Neutrophil (primary cell): ENCODE data around the gene NIPSNAP2.

Experiments
- H3K27ac ChIP-seq: fragments of 200-600 bp; sonication (generic); 2 replicates; pipeline ENCODE4 v1.5.1; 2016; ENCODE audit warnings: mild to moderate bottlenecking, moderate library complexity
- H3K27me3 ChIP-seq: fragments of 200-600 bp; sonication (generic); 2 replicates; pipeline ENCODE4 v1.6.0; 2016; ENCODE audit warnings: mild to moderate bottlenecking
- H3K36me3 ChIP-seq: fragments of 200-600 bp; sonication (generic); 2 replicates; pipeline ENCODE4 v1.5.1; 2017
- H3K4me1 ChIP-seq, 2 experiments: fragments of 200-600 bp in 1 of 2; sonication (generic) in 1 of 2; 1 replicate in 1 of 2; 2 replicates in 1 of 2; pipeline versions ENCODE4 v1.5.1 to v1.6.1; 2013 to 2016; ENCODE audit warnings: low read depth in 1 of 2, low read length in 1 of 2, mild to moderate bottlenecking in 1 of 2, moderate library complexity in 1 of 2; ENCODE audit not compliant: control insufficient read depth in 1 of 2, insufficient read depth in 1 of 2
- H3K4me3 ChIP-seq, 2 experiments: fragments of 200-600 bp in 1 of 2; sonication (generic) in 1 of 2; 1 replicate in 1 of 2; 2 replicates in 1 of 2; pipeline ENCODE4 v1.5.1; 2013 to 2016; ENCODE audit warnings: low read depth in 1 of 2, low read length in 1 of 2, mild to moderate bottlenecking in 1 of 2, moderate library complexity in 1 of 2
- H3K9me3 ChIP-seq: fragments of 200-600 bp; sonication (generic); 2 replicates; pipeline ENCODE4 v1.5.1; 2016
- CTCF ChIP-seq: fragments of 200-600 bp; sonication (generic); IDR thresholded peaks from 2 replicates; pipeline ENCODE4 v1.5.1; 2016; ENCODE audit warnings: antibody characterized with exemption

NIPSNAP2 gene

GRCh38 chr7:55970561-55970960 is 6.2 kb downstream of the NIPSNAP2 start:
- H3K4me3 ChIP-seq, result no peak overlapping the region
- H3K27me3 ChIP-seq, result no peaks in the 10 kb centered on the region
- H3K36me3 ChIP-seq, result no peaks in the 10 kb centered on the region
- no peaks in the 10 kb centered on the region for H3K9me3 ChIP-seq
- TF ChIP-seq CTCF, result no peak
- H3K4me1 ChIP-seq, result peaks cover 1 to 6% of the 10 kb centered on the region in 2 experiments
- no peak overlapping the region for H3K27ac ChIP-seq

GRCh38 chr7:55970978-55971377 is 6.6 kb downstream of the NIPSNAP2 start:
- Histone ChIP-seq H3K4me3 (no peak overlapping the region), H3K4me1 (peaks cover 0 to 1% of the 10 kb centered on the region in 2 experiments), H3K27ac (no peak overlapping the region), H3K9me3 (no peaks in the 10 kb centered on the region), H3K36me3 (no peaks in the 10 kb centered on the region), H3K27me3 (no peaks in the 10 kb centered on the region)
- TF ChIP-seq CTCF, result no peak

- Histone ChIP-seq H3K27me3 (no peaks in the 10 kb centered on the region), H3K4me3 (no peak overlapping the region), H3K4me1 (no peaks in the 10 kb centered on the region), H3K9me3 (no peaks in the 10 kb centered on the region), H3K27ac (no peak overlapping the region), H3K36me3 (peaks cover 9% of the 10 kb centered on the region)
- no peak for TF ChIP-seq CTCF
These were observed 9.4 kb downstream of the NIPSNAP2 start for GRCh38 chr7:55973747-55974250.

GRCh38 chr7:55975988-55976633 is 11.7 kb downstream of the NIPSNAP2 start:
- no peak for TF ChIP-seq CTCF
- Histone ChIP-seq H3K27ac (no peak overlapping the region), H3K9me3 (no peaks in the 10 kb centered on the region), H3K27me3 (no peaks in the 10 kb centered on the region), H3K4me1 (no peaks in the 10 kb centered on the region), H3K4me3 (no peak overlapping the region), H3K36me3 (peaks cover 32% of the 10 kb centered on the region)

- TF ChIP-seq CTCF, result no peak
- Histone ChIP-seq H3K9me3 (no peaks in the 10 kb centered on the region), H3K4me3 (no peak overlapping the region), H3K27ac (no peak overlapping the region), H3K4me1 (no peaks in the 10 kb centered on the region), H3K27me3 (no peaks in the 10 kb centered on the region), H3K36me3 (peaks cover 49% of the 10 kb centered on the region)
These were observed 13.4 kb downstream of the NIPSNAP2 start for GRCh38 chr7:55977831-55978230.
